K562 (cell line): Measurements from ENCODE around the gene SYNGR4. TPM values are rescaled to one million over a fixed set of nuclear protein-coding genes. Genes with fewer than 3 reads are reported as not detected.

Source experiments
- DEAF1 ChIP-seq: fragments of 450-650 bp; formaldehyde crosslinking; IDR thresholded peaks from 2 replicates; pipeline ENCODE4 v1.4.0; 2020; ENCODE audit warnings: mild to moderate bottlenecking, moderate library complexity
- GABPA ChIP-seq: fragments of 200-800 bp; sonication (Bioruptor generic); conservative IDR thresholded peaks from 2 replicates; pipeline ENCODE4 v1.6.1; 2016; ENCODE audit warnings: low read depth, missing genetic modification characterization, missing compliant biosample characterization
- HMG20B ChIP-seq: fragments of 250-450 bp; sonication (Bioruptor Pico); IDR thresholded peaks from 2 replicates; pipeline ENCODE4 v1.5.0; 2021; ENCODE audit warnings: mild to moderate bottlenecking
- ILK ChIP-seq: fragments of 450-650 bp; IDR thresholded peaks from 2 replicates; pipeline ENCODE4 v1.6.1; 2016; ENCODE audit warnings: missing genetic modification characterization, low read depth, mild to moderate bottlenecking, missing compliant biosample characterization, moderate library complexity, borderline replicate concordance
- MAFK ChIP-seq: IDR thresholded peaks from 2 replicates; pipeline ENCODE4 v1.6.1; 2011; ENCODE audit warnings: low read length, improper control_type of control experiment
- MXD1 ChIP-seq: fragments of 250-450 bp; sonication (Bioruptor Pico); IDR thresholded peaks from 2 replicates; pipeline ENCODE4 v1.8.0; 2021; ENCODE audit warnings: borderline replicate concordance, mild to moderate bottlenecking, moderate library complexity; ENCODE audit not compliant: poor library complexity, severe bottlenecking
- NUFIP1 ChIP-seq: fragments of 450-650 bp; IDR thresholded peaks from 2 replicates; pipeline ENCODE4 v1.6.1; 2018; ENCODE audit not compliant: partially characterized antibody
- PML ChIP-seq: IDR thresholded peaks from 2 replicates; pipeline ENCODE4 v1.6.1; 2012; ENCODE audit warnings: low read length, inconsistent platforms
- PREB ChIP-seq: sonication (generic); formaldehyde crosslinking; IDR thresholded peaks from 2 replicates; pipeline ENCODE4 v1.8.1; 2023; ENCODE audit warnings: mild to moderate bottlenecking, missing genetic modification reagents
- RFX5 ChIP-seq: IDR thresholded peaks from 2 replicates; pipeline ENCODE4 v1.6.1; 2011; ENCODE audit warnings: low read depth, mild to moderate bottlenecking, improper control_type of control experiment, low read length
- TRIM25 ChIP-seq: fragments of 450-650 bp; IDR thresholded peaks from 2 replicates; pipeline ENCODE4 v1.7.0; 2016; ENCODE audit warnings: borderline replicate concordance
- ZBTB26 ChIP-seq: fragments of 450-650 bp; formaldehyde crosslinking; IDR thresholded peaks from 2 replicates; pipeline ENCODE4 v1.4.0; 2022; ENCODE audit warnings: missing genetic modification characterization
- ZNF239 ChIP-seq: fragments of 250-450 bp; sonication (Bioruptor Pico); IDR thresholded peaks from 2 replicates; pipeline ENCODE4 v1.4.0; 2020; ENCODE audit warnings: mild to moderate bottlenecking
- ZNF518B ChIP-seq: fragments of 250-450 bp; sonication (Bioruptor Pico); IDR thresholded peaks from 2 replicates; pipeline ENCODE4 v1.5.0; 2021; ENCODE audit warnings: mild to moderate bottlenecking, moderate library complexity
- ZNF695 ChIP-seq: fragments of 450-650 bp; formaldehyde crosslinking; IDR thresholded peaks from 2 replicates; pipeline ENCODE4 v1.4.0; 2020; ENCODE audit warnings: mild to moderate bottlenecking, moderate library complexity
- ZNF717 ChIP-seq: fragments of 250-450 bp; sonication (Bioruptor Pico); IDR thresholded peaks from 2 replicates; pipeline ENCODE4 v1.5.0; 2021
- polyA plus RNA-seq, 8 experiments: library from polyadenylated mRNA; depleted of rRNA in 4 of 8; stranded (reverse) in 5 of 8; unstranded in 3 of 8; fragments of >200 nt; fragmentation: Nextera tagmentation in 2 of 8; fragmentation: Illumina TruSeq in 1 of 8; extraction: Ambion mirVana in 2 of 8; extraction: Trizol in 1 of 8; gene quantifications; 2 replicates each; pipeline versions ENCODE4 v1.2.1 to v1.2.3, GENCODE V29; 2011 to 2014; ENCODE audit warnings: inconsistent platforms in 1 of 8, missing spikeins in 1 of 8
- total RNA-seq, 7 experiments: library from RNA; depleted of rRNA in 6 of 7; stranded (reverse); fragments of >200 nt in 6 of 7; fragmentation: Illumina TruSeq in 2 of 7; extraction: Trizol in 2 of 7; gene quantifications; 2 replicates each; pipeline versions ENCODE4 v1.2.1 to v1.2.3, GENCODE V29; 2011 to 2021; ENCODE audit warnings: low replicate concordance in 1 of 7

The SYNGR4 gene
- total and polyA plus RNA-seq, 9 of the 15 experiments (the other 6 are each of a cell fraction or from before 2014, with no cell fraction given) = 0.07 to 0.14 TPM; not detected in 7

GRCh38 chr19:48418317-48419064 lies 54.3 kb downstream of the SYNGR4 start (continued):
- TF ChIP-seq DEAF1 = no peak
- TF ChIP-seq ILK = no peak
- TF ChIP-seq ZBTB26 (CRISPR knock-in tag) = no peak; the same call in 1 of the 2 replicates
- no peak for TF ChIP-seq NUFIP1
- no peak for TF ChIP-seq ZNF695 (CRISPR knock-in tag)
- no peak for TF ChIP-seq HMG20B (CRISPR knock-in tag)
- no peak for TF ChIP-seq ZNF239 (CRISPR knock-in tag)
- peak; percentile 41; the same call in 1 of the 2 replicates for TF ChIP-seq GABPA
- no peak for TF ChIP-seq PML
- TF ChIP-seq ZNF717 (CRISPR knock-in tag) = no peak
- TF ChIP-seq MXD1 = no peak
- TF ChIP-seq MAFK = 0 out of 2 replicates have a peak, but pooled peaks have one; percentile 10
- TF ChIP-seq PREB (CRISPR knock-in tag) = no peak
- TF ChIP-seq ZNF518B (CRISPR knock-in tag) = no peak
- TF ChIP-seq TRIM25 = no peak
- TF ChIP-seq RFX5 = no peak
